CD4-positive, alpha-beta T cell treated with Interferon alpha-2 for 1 hour (primary cell): ENCODE measurements around the gene ZNF521.
"Not testable (repeated sequence)": the region's sequence is repeated elsewhere in the genome, so short reads cannot be mapped to it uniquely, and the experiment has no call there.

Experiments used
- DNase-seq, 2 donors: peaks; one replicate each; pipeline ENCODE4 v3.0.0-alpha.2; 2020 to 2022

The ZNF521 gene

DNA sequence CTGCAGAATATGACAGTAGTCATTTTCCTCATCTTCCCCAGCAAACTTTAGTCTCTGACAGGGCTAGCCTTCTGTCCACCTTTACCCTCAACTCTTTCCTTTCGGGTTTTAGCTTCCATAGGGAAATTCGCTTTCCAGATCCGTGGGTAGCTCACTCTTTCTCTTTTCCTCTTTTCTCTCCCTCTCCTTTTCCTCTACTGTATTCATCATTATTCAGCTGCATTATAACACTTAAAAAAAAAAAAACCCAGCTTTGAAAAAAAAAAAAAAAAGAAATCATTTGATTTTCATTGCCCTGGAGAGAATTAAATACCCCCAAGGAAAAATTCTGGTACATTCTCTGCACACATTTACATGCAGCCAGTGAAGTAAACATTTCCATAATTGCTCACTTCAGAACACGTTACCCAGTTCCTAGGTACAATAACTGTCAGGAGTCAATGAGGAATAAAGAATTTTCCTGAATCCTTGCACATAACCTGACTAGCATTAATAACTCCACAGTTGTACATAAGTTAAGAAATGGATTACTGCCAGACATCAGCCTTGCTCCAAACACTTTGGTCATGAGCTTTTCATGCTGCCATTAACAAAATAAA lies 63.5 kb downstream of the ZNF521 start:
- DNase-seq, result no peak

DNA sequence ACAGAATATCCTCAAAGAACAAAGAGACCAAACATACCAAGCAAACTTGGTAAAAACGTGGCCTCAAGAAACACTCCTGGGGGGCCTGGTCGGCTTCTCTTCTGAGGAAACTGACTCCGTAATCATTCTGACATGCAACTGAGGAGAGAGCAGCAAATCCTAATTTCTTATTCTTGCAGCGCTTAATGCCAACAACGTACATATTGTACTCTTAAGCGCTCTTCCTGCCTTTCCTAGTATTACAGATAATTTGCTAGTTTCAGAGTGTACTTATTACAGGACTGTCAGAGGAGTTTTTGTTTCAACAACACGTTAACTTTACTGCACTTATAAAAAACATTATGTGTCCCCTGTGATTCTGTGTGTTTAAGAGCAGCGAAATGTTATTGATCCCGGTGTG lies 64.9 kb downstream of the ZNF521 start:
- no peak for DNase-seq

- DNase-seq, result no peak
Observed at GRCh38 chr18:25284861-25285550, 67.0 kb downstream of the ZNF521 start.

GRCh38 chr18:25284281-25284680 lies 67.7 kb downstream of the ZNF521 start:
- DNase-seq, result no peak

GRCh38 chr18:25283781-25284180 lies 68.2 kb downstream of the ZNF521 start:
- DNase-seq, result no peak

GRCh38 chr18:25282896-25283703 lies 68.9 kb downstream of the ZNF521 start:
- DNase-seq, result no peak

DNA sequence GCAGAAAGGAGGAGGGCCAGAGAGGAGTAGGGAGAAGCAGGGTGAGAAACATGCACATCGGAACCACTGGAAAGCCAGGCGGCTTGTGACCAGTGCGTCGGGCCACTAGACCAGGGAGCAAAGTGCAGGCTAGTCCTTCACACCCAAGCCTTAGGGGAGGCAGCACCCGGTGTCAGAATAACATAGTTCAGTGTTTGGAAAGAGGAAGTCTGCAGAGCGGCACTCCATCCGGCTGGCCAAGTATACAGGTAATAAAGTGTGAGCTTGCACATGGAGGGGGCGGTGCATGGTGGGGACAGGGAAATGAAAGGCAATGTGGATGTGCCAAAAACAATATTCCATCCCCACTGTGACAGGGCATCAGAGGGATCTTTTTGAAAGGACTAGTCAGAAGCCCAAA lies 69.7 kb downstream of the ZNF521 start:
- no peak for DNase-seq

DNA sequence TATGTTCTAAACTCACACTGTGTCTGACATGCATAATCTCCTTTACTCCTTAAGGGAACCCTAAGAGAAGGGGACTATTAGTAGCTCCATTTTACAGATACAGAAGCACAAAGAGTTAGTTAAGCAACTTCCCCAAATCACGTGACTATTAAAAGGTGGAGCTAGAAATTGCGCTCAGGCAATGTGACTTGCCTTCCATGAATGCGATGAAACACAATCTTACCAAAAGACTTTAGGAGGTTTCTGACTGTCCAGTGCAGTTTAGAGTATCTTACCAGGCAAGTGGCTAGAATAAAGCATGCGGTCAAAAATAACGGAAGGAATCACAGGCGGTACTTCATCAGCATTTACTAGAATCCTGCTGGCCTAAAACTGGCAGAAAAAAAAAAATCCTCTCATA lies 70.4 kb downstream of the ZNF521 start:
- no peak for DNase-seq

- DNase-seq, result no peak
Observed at GRCh38 chr18:25279961-25280360, 72.0 kb downstream of the ZNF521 start.

GRCh38 chr18:25279556-25279955 lies 72.4 kb downstream of the ZNF521 start:
- DNase-seq, result no peak

- DNase-seq, result no peak
Observed at GRCh38 chr18:25279133-25279532, 72.8 kb downstream of the ZNF521 start.

- DNase-seq, result no peak
Observed at GRCh38 chr18:25278394-25278793, 73.6 kb downstream of the ZNF521 start.

DNA sequence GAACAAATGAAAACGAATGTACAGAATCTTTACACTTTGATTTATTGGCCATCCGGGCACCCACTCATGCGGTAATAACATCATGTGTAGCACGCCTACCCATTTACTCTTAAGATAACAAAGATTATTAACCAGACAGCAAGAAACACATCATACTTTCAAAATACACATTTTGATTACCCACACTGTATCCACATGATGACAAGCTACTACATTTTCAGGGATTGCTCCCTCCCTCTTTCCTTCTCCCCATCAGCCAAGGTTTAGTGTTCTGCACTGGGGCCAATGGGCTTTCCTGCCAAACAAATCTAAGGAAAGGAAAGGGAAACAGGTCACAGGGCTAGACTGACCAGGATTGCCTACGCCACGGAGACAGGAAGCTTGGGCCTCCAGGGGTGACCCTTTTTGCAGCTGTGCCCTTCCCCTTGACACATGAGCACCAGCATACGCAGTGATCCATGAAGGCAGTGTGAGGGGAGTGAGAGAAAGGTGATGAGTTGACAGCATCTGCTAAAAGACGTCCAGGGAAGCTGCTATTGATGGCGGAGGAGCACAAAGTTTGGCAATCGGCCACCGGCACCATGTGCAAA lies 76.5 kb downstream of the ZNF521 start:
- DNase-seq, result no peak

GRCh38 chr18:25274926-25275325 lies 77.0 kb downstream of the ZNF521 start:
- DNase-seq, result no peak

- not testable (repeated sequence) for DNase-seq
Observed at GRCh38 chr18:25266931-25267527, 84.9 kb downstream of the ZNF521 start.

GRCh38 chr18:25262920-25263319 lies 89.0 kb downstream of the ZNF521 start:
- no peak for DNase-seq

DNA sequence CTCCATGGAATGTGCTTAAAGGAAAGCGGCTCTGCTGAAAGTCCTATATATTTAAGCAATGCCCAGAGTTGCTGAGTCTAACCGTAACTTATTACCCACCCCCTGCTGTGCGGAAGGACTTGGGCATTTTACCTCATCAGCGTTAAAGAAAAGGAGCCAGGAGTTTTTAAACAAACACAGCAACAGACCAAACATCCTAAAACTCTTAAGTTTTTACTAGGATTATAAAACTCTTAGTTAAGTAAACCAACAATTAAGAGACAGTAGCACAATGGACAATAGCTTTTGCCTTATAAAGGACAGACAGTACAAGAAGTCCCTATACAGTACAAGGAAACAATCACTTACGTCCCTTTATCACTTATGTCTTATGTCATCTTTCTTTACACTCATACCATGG lies 90.2 kb downstream of the ZNF521 start:
- DNase-seq, result no peak

DNA sequence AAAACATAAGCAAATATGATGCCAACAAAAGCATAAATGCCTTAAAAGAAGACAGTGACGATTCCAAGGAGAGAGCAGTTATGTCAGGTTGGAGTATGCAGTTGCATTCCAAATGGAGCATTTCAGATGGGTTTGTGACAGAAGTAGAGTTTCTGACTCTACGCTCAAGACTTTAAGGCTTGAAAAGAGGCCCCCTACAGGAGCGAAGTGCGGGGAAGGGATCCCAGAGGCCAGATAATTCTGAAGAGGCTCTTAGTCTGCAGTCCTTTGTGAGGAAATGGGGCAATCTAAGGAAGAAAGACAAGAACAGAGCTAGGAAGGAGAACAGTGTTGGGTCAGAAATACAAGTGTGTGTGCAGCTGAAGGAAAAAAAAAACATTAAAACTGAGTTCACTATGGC lies 95.5 kb downstream of the ZNF521 start:
- DNase-seq, result no peak

DNA sequence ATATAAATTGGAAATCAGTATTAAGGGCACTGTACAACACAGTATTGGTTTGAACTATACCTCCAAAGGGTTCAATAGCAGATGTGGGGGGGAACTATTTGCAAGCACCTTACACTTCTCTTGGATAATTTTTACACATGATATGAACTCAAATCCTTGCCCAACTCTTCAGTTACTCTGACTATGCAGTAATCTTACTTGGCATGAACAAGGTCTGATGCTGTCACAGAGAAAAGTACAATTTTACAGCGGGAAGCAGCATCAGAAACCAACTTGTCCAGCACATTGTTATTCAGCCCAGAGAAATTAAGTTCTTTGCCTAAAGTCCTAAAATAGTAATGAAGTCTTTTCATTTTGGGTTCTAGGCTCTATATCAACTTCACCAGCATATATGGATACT lies 98.2 kb downstream of the ZNF521 start:
- DNase-seq, result no peak

GRCh38 chr18:25253136-25253535 lies 98.8 kb downstream of the ZNF521 start:
- no peak for DNase-seq

- DNase-seq, result no peak
Observed at GRCh38 chr18:25251068-25251467, 100.9 kb downstream of the ZNF521 start.

- DNase-seq, result no peak
Observed at GRCh38 chr18:25250474-25250851, 101.5 kb downstream of the ZNF521 start.

GRCh38 chr18:25248755-25249154 lies 103.2 kb downstream of the ZNF521 start:
- no peak for DNase-seq
